ENCODE results near the gene ODF2.

- TF ChIP-seq POLR2A (IDR thresholded peaks at IDR 0.05) = no peak
- TF ChIP-seq CTCF (IDR thresholded peaks at IDR 0.05) = no peak
Measured at GRCh38 chr9:128512820-128513219, 57.0 kb downstream of the ODF2 start.

Data from testis (tissue), 2 donors.